Smooth muscle cell (in vitro differentiated cells): ENCODE measurements around the gene CTDSP2. TPM values are rescaled to one million over a fixed set of nuclear protein-coding genes. Genes with fewer than 3 reads are reported as not detected.
"Not testable (repeated sequence)": the region's sequence is repeated elsewhere in the genome, so short reads cannot be mapped to it uniquely, and the experiment has no call there.

Source experiments
- DNase-seq: peaks from one replicate; lab custom pipeline; 2025; ENCODE audit not compliant: unreplicated experiment; lab: John Stamatoyannopoulos, UW
- H2AFZ ChIP-seq: fragments of 200-600 bp; sonication (generic); 2 replicates; pipeline ENCODE4 v1.6.0; 2016; ENCODE audit warnings: antibody characterized with exemption, low read depth, mild to moderate bottlenecking
- H3F3A ChIP-seq: fragments of 200-600 bp; sonication (generic); 2 replicates; pipeline ENCODE4 v1.6.0; 2017; ENCODE audit warnings: antibody characterized with exemption, low read depth
- H3K27ac ChIP-seq: fragments of 200-600 bp; sonication (generic); 2 replicates; pipeline ENCODE4 v1.5.1; 2016; ENCODE audit warnings: low read depth, mild to moderate bottlenecking
- H3K27me3 ChIP-seq: fragments of 200-600 bp; sonication (generic); 2 replicates; pipeline ENCODE4 v1.6.1; 2016; ENCODE audit warnings: low read depth, mild to moderate bottlenecking
- H3K36me3 ChIP-seq: fragments of 200-600 bp; sonication (generic); 2 replicates; pipeline ENCODE4 v1.5.1; 2016; ENCODE audit warnings: low read depth
- H3K4me1 ChIP-seq: fragments of 200-600 bp; sonication (generic); 2 replicates; pipeline ENCODE4 v1.5.1; 2016; ENCODE audit warnings: low read depth
- H3K4me2 ChIP-seq: fragments of 200-600 bp; sonication (generic); 2 replicates; pipeline ENCODE4 v1.6.0; 2016; ENCODE audit warnings: mild to moderate bottlenecking
- H3K4me3 ChIP-seq: fragments of 200-600 bp; sonication (generic); 2 replicates; pipeline ENCODE4 v1.5.1; 2016; ENCODE audit warnings: mild to moderate bottlenecking
- H3K79me2 ChIP-seq: fragments of 200-600 bp; sonication (generic); 2 replicates; pipeline ENCODE4 v1.6.0; 2016; ENCODE audit warnings: low read depth, mild to moderate bottlenecking
- H3K9ac ChIP-seq: fragments of 200-600 bp; sonication (generic); 2 replicates; pipeline ENCODE4 v1.6.0; 2016; ENCODE audit warnings: low read depth
- H3K9me3 ChIP-seq: fragments of 200-600 bp; sonication (generic); replicated peaks from 2 replicates; pipeline ENCODE4 v1.5.1; 2016; ENCODE audit warnings: low read depth
- H4K20me1 ChIP-seq: fragments of 200-600 bp; sonication (generic); 2 replicates; pipeline ENCODE4 v1.6.0; 2016; ENCODE audit warnings: low read depth
- CTCF ChIP-seq: fragments of 200-600 bp; sonication (generic); IDR thresholded peaks from 2 replicates; pipeline ENCODE4 v1.5.1; 2017; ENCODE audit warnings: borderline replicate concordance, mild to moderate bottlenecking, antibody characterized with exemption; ENCODE audit not compliant: insufficient read depth, poor library complexity, severe bottlenecking
- WGBS: methylation state at CpG from one replicate; pipeline ENCODE4 v1.1.7; 2016; ENCODE audit warnings: low lambda C conversion rate; 5-methylcytosine and 5-hydroxymethylcytosine counted together
- polyA plus RNA-seq: library from polyadenylated mRNA; unstranded; fragments of >200 nt; fragmentation: Nextera tagmentation; extraction: Ambion mirVana; gene quantifications from 2 replicates; pipeline ENCODE4 v1.2.1, GENCODE V29; 2016
- total RNA-seq: library from RNA; depleted of rRNA; stranded (reverse); fragments of >200 nt; gene quantifications from 2 replicates; pipeline ENCODE4 v1.2.3, GENCODE V29; 2014

The CTDSP2 gene
- total and polyA plus RNA-seq, 2 experiments from 2014 or later, result 62.0 to 77.4 TPM

- H3K4me3 ChIP-seq, result no peak overlapping the region
- H3K4me1 ChIP-seq, result no peaks in the 10 kb centered on the region
- no peak overlapping the region for H2AFZ ChIP-seq
- no peak overlapping the region for H3K4me2 ChIP-seq
- H3K9me3 ChIP-seq, result no peaks in the 10 kb centered on the region
- H4K20me1 ChIP-seq, result no peaks in the 10 kb centered on the region
- no peaks in the 10 kb centered on the region for H3K79me2 ChIP-seq
- H3K27me3 ChIP-seq, result no peaks in the 10 kb centered on the region
- H3K27ac ChIP-seq, result peak overlapping the region; percentile 17
- peaks cover 5% of the 10 kb centered on the region for H3F3A ChIP-seq
- no peak for DNase-seq
- H3K36me3 ChIP-seq, result no peaks in the 10 kb centered on the region
- TF ChIP-seq CTCF, result no peak
- no peak overlapping the region for H3K9ac ChIP-seq
Observed at GRCh38 chr12:57881475-57881874, 34.9 kb upstream of the CTDSP2 start.

DNA sequence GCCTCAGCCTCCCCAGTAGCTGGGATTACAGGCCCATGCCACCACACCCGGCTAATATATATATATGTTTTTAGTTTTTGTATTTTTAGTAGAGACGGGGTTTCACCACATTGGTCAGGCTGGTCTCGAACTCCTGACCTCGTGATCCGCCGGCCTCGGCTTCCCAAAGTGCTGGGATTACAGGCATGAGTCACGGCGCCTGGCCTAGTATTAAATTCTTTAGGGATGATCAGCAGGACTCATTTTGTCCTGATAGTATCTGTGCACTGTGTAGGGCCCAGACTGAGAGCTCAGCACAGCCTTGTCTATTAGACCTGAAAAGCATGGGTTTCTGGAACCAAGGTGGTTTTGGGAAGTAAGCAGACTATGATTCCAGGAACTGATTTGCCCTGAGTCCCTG, 34.5 kb upstream of the CTDSP2 start:
- not testable (repeated sequence) for DNase-seq, H3K9me3 ChIP-seq, H2AFZ ChIP-seq, H3K4me2 ChIP-seq, H4K20me1 ChIP-seq, H3K4me1 ChIP-seq, H3K9ac ChIP-seq, H3K4me3 ChIP-seq, H3K79me2 ChIP-seq, H3K36me3 ChIP-seq, H3K27me3 ChIP-seq, H3F3A ChIP-seq
- 57% methylated on average over 9 of the region's 9 CpGs for WGBS
- H3K27ac ChIP-seq, result peak overlapping the region; percentile 17

- Histone ChIP-seq H3K79me2 (no peaks in the 10 kb centered on the region), H2AFZ (no peak overlapping the region), H3K27ac (no peak overlapping the region), H3K4me1 (no peaks in the 10 kb centered on the region), H3K27me3 (no peaks in the 10 kb centered on the region), H3K4me2 (no peak overlapping the region), H3F3A (no peaks in the 10 kb centered on the region), H4K20me1 (no peaks in the 10 kb centered on the region), H3K9me3 (no peaks in the 10 kb centered on the region), H3K4me3 (no peak overlapping the region), H3K9ac (no peak overlapping the region), H3K36me3 (no peaks in the 10 kb centered on the region)
- TF ChIP-seq CTCF, result no peak
- DNase-seq, result no peak
- WGBS, result 91% methylated on average over 3 of the region's 3 CpGs
Observed at GRCh38 chr12:57877876-57878275, 31.3 kb upstream of the CTDSP2 start.

DNA sequence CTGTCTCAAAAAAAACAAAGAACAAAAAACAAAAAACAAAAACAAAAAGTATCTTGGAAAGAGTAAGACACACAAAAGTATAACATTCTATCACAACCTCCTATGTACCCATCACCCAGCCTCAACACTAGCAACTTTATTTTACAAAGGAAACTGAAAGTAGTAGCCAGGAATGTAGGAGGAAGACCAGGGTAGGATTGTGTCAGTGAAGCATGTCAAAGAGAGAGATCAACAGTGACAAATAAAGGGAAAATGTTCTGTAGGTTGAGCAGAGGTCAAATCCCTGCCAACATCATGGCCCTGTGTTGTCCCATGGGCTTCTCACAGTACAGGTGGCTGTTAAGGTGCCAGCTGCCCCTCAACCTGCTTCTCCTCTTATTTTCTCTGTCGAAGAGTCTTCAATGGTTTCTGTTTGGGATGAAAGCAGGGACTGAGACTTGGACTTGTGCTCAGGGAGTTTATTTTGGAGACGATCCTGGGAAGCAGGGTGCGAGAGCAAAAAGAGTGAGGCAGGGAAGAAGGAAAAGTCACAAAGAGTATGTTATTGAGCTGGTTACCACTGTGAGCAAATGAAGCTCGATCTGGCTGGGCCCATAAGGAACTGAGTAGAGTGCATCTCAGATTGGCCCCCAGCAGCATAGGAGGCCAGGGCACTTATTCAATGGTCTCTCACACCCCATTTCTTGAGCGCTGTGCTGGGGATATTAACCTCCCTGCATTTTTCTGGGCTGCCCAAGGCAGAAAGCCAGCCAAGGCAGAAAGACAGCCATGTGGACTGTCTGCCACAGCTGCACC, 29.4 kb upstream of the CTDSP2 start:
- Histone ChIP-seq H3K4me1 (no peaks in the 10 kb centered on the region), H3K79me2 (no peaks in the 10 kb centered on the region), H3K27me3 (no peaks in the 10 kb centered on the region), H4K20me1 (no peaks in the 10 kb centered on the region), H3F3A (no peaks in the 10 kb centered on the region), H3K4me3 (no peak overlapping the region), H3K9me3 (no peaks in the 10 kb centered on the region), H3K4me2 (no peak overlapping the region), H3K27ac (no peak overlapping the region), H3K9ac (no peak overlapping the region), H3K36me3 (no peaks in the 10 kb centered on the region), H2AFZ (no peak overlapping the region)
- DNase-seq, result no peak
- WGBS, result 91% methylated on average over 5 of the region's 5 CpGs
- no peak for TF ChIP-seq CTCF
